ENCODE measurements around the gene CDK5R1.

DNA sequence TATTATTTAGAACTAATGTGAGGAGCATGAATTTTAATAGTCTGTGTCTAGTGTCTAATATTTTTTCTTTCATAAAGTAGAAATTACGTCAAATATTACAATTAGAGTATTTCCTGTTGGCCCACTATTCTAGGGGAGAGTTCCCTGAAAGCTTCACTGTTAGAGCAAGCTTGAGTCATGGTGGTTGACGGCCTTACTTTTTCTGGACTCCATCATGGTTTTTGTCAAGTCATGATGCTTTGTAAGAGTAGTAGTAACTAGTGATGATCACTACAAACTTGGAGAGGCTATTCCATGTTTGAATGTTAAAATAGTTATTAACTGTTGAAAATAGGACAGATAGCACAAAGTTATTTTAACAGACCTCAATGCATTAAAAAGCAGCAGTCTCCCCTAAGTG is 40.8 kb upstream of the CDK5R1 start:
- TF ChIP-seq, protein P1, sequence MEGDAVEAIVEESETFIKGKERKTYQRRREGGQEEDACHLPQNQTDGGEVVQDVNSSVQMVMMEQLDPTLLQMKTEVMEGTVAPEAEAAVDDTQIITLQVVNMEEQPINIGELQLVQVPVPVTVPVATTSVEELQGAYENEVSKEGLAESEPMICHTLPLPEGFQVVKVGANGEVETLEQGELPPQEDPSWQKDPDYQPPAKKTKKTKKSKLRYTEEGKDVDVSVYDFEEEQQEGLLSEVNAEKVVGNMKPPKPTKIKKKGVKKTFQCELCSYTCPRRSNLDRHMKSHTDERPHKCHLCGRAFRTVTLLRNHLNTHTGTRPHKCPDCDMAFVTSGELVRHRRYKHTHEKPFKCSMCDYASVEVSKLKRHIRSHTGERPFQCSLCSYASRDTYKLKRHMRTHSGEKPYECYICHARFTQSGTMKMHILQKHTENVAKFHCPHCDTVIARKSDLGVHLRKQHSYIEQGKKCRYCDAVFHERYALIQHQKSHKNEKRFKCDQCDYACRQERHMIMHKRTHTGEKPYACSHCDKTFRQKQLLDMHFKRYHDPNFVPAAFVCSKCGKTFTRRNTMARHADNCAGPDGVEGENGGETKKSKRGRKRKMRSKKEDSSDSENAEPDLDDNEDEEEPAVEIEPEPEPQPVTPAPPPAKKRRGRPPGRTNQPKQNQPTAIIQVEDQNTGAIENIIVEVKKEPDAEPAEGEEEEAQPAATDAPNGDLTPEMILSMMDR (conservative IDR thresholded peaks at IDR 0.05; ENCODE audit: low read depth, low read length) = no peak
- TF ChIP-seq EZH2 (IDR thresholded peaks at IDR 0.05; ENCODE audit: borderline replicate concordance, low read depth, low read length, poor library complexity, severe bottlenecking) = no peak

Data from A673 (cell line).